HCT116 (cell line): ENCODE data around the gene MGAT4A. TPM values are rescaled to one million over a fixed set of nuclear protein-coding genes. Genes with fewer than 3 reads are reported as not detected.

Experiments used
- ATAC-seq: fragments of 200-7000 bp; cut with Tn5 transposase; 2 replicates; pipeline ENCODE4 v1.9.1; 2020; ENCODE audit warnings: mild to moderate bottlenecking, moderate library complexity
- BruUV-seq: library from RNA; stranded (reverse); fragments of 400-500 nt; replicated peaks from 2 replicates; lab custom pipeline; 2021; lab: Mats Ljungman, UMichigan
- CTCF ChIA-PET: fragments of 300-600 bp; sonication (Branson Sonifier 250); formaldehyde crosslinking; loops from one replicate; lab custom pipeline; 2021; ENCODE audit warnings: antibody characterized with exemption; lab: Charles Lee
- POLR2A ChIA-PET: fragments of 300-600, 350-600 bp; sonication (Branson Sonifier 250); formaldehyde crosslinking; loops from one replicate; lab custom pipeline; 2021; ENCODE audit warnings: antibody characterized with exemption; lab: Charles Lee
- RAD21 ChIA-PET, 2 experiments: fragments of 300-600 bp; sonication (Branson Sonifier 250); formaldehyde crosslinking; loops; one replicate each; lab custom pipeline; 2023; ENCODE audit warnings: low total read pairs in 2 of 2; ENCODE audit not compliant: uncharacterized antibody in 2 of 2, unreplicated experiment in 2 of 2, low non-redundant PET in 1 of 2; lab: Charles Lee
- DNase-seq: peaks from one replicate; pipeline ENCODE4 v3.0.0-alpha.2; 2010; ENCODE audit warnings: low read depth, low spot score
- H2AFZ ChIP-seq: fragments of 200-600 bp; shearing (Covaris generic), sonication (generic); 2 replicates; pipeline ENCODE4 v1.6.1; 2017; ENCODE audit warnings: low read depth, mixed run types, mixed read lengths, antibody characterized with exemption, low read length; ENCODE audit not compliant: poor library complexity, severe bottlenecking
- H3K27ac ChIP-seq: 2 replicates; pipeline ENCODE4 v1.5.1; 2012; ENCODE audit warnings: low read depth, low read length
- H3K27me3 ChIP-seq: fragments of 200-600 bp; sonication (generic); 2 replicates; pipeline ENCODE4 v1.6.1; 2016; ENCODE audit warnings: mixed run types, low read length, mixed read lengths; ENCODE audit not compliant: insufficient read depth
- H3K36me3 ChIP-seq, 2 experiments: fragments of 200-500 bp in 1 of 2; fragments of 200-600 bp in 1 of 2; sonication (Bioruptor generic) in 1 of 2; sonication (generic) in 1 of 2; 2 replicates each; pipeline versions ENCODE4 v1.5.1 to v1.6.1; 2014 to 2016; ENCODE audit warnings: low read length in 2 of 2, inconsistent platforms in 1 of 2, mixed read lengths in 1 of 2, mixed run types in 1 of 2; ENCODE audit not compliant: insufficient read depth in 2 of 2, control insufficient read depth in 1 of 2
- H3K4me1 ChIP-seq, 2 experiments: fragments of 200-600 bp in 1 of 2; sonication (generic) in 1 of 2; 2 replicates each; pipeline versions ENCODE4 v1.5.1 to v1.6.1; 2012 to 2017; ENCODE audit warnings: low read length in 2 of 2, inconsistent platforms in 1 of 2, mild to moderate bottlenecking in 1 of 2, mixed read lengths in 1 of 2, mixed run types in 1 of 2, moderate library complexity in 1 of 2; ENCODE audit not compliant: insufficient read depth in 2 of 2, control insufficient read depth in 1 of 2
- H3K4me2 ChIP-seq: fragments of 200-600 bp; sonication (generic); 2 replicates; pipeline ENCODE4 v1.6.1; 2017; ENCODE audit warnings: mixed run types, low read length, mixed read lengths
- H3K4me3 ChIP-seq, 2 experiments: fragments of 200-600 bp in 1 of 2; sonication (generic) in 1 of 2; replicated peaks in 1 of 2; 2 replicates each; pipeline ENCODE4 v1.5.1; 2011 to 2016; ENCODE audit warnings: low read length in 2 of 2, control low read depth in 1 of 2, low read depth in 1 of 2, mild to moderate bottlenecking in 1 of 2, mixed read lengths in 1 of 2, mixed run types in 1 of 2
- H3K79me2 ChIP-seq: fragments of 200-600 bp; sonication (generic); 2 replicates; pipeline ENCODE4 v1.6.1; 2017; ENCODE audit warnings: mild to moderate bottlenecking, mixed run types, low read length, moderate library complexity, mixed read lengths; ENCODE audit not compliant: insufficient read depth
- H3K9ac ChIP-seq: fragments of 200-600 bp; sonication (generic); 2 replicates; pipeline ENCODE4 v1.6.1; 2016; ENCODE audit warnings: low read length, mixed read lengths
- H3K9me2 ChIP-seq: fragments of 200-600 bp; sonication (generic), shearing (Covaris generic); 2 replicates; pipeline ENCODE4 v1.6.1; 2017; ENCODE audit warnings: mixed run types, mild to moderate bottlenecking, moderate library complexity; ENCODE audit not compliant: insufficient read depth
- H3K9me3 ChIP-seq, 2 experiments: fragments of 200-500 bp in 1 of 2; fragments of 200-600 bp in 1 of 2; sonication (Bioruptor generic) in 1 of 2; sonication (generic) in 1 of 2; 2 replicates each; pipeline ENCODE4 v1.6.1; 2014 to 2017; ENCODE audit warnings: low read length in 2 of 2, mixed read lengths in 2 of 2, inconsistent platforms in 1 of 2, low read depth in 1 of 2, mild to moderate bottlenecking in 1 of 2, mixed run types in 1 of 2, moderate library complexity in 1 of 2; ENCODE audit not compliant: control insufficient read depth in 1 of 2, insufficient read depth in 1 of 2
- H4K20me1 ChIP-seq: fragments of 200-600 bp; sonication (generic), shearing (Covaris generic); 2 replicates; pipeline ENCODE4 v1.6.1; 2017; ENCODE audit warnings: mixed run types, mild to moderate bottlenecking, moderate library complexity; ENCODE audit not compliant: insufficient read depth
- ATF3 ChIP-seq: IDR thresholded peaks from 2 replicates; pipeline ENCODE4 v1.6.1; 2012
- CTCF ChIP-seq, 3 experiments: fragments of 200-600 bp in 1 of 3; sonication (generic) in 1 of 3; IDR thresholded peaks in 2 of 3; conservative IDR thresholded peaks in 1 of 3; 2 replicates each; pipeline ENCODE4 v1.5.1; 2012 to 2017; ENCODE audit warnings: low read depth in 2 of 3, low read length in 2 of 3, antibody characterized with exemption in 1 of 3, borderline replicate concordance in 1 of 3, control low read depth in 1 of 3, mild to moderate bottlenecking in 1 of 3, mixed read lengths in 1 of 3, mixed run types in 1 of 3, moderate library complexity in 1 of 3; ENCODE audit not compliant: insufficient read depth in 1 of 3
- ELF1 ChIP-seq: IDR thresholded peaks from 2 replicates; pipeline ENCODE4 v1.6.1; 2012; ENCODE audit warnings: low read depth, borderline replicate concordance
- FOSL1 ChIP-seq: IDR thresholded peaks from 2 replicates; pipeline ENCODE4 v1.6.1; 2012; ENCODE audit warnings: low read depth
- POLR2A ChIP-seq: IDR thresholded peaks from 2 replicates; pipeline ENCODE4 v1.7.0; 2011; ENCODE audit warnings: borderline replicate concordance; ENCODE audit not compliant: insufficient read depth, insufficient read length; ENCODE audit errors: extremely low read depth
- SIN3A ChIP-seq: IDR thresholded peaks from 2 replicates; pipeline ENCODE4 v1.6.1; 2012; ENCODE audit warnings: low read depth
- intact Hi-C: fragments of 100-400 bp; cut with micrococcal nuclease; formaldehyde crosslinking; loops from 2 replicates; pipeline ENCODE4 v1.10.0; 2022
- total RNA-seq: library from RNA; stranded (reverse); gene quantifications from one replicate; pipeline ENCODE4 v1.2.1, GENCODE V29; 2021; ENCODE audit not compliant: unreplicated experiment

Gene MGAT4A
- total RNA-seq, 1 experiment from 2014 or later = 10.2 TPM

- Histone ChIP-seq H3K9ac (no peak overlapping the region), H3K36me3 (no peaks in the 10 kb centered on the region), H3K4me3 (no peak overlapping the region), H3K27me3 (no peaks in the 10 kb centered on the region), H3K9me3 (no peaks in the 10 kb centered on the region), H3K27ac (no peak overlapping the region), H3K4me1 (peaks cover 0 to 17% of the 10 kb centered on the region in 2 experiments; a peak in 2 of 4 replicates), H2AFZ (no peak overlapping the region), H4K20me1 (no peaks in the 10 kb centered on the region), H3K9me2 (no peaks in the 10 kb centered on the region), H3K4me2 (no peak overlapping the region), H3K79me2 (no peaks in the 10 kb centered on the region)
- POLR2A ChIA-PET = no interaction called here
- intact Hi-C loops = no loop called here
- DNase-seq (no peak), ATAC-seq (no peak)
- BruUV-seq = no TSS peak
- TF ChIP-seq FOSL1 = no peak
- RAD21 ChIA-PET = no interaction called here
- CTCF ChIA-PET = no interaction called here
Observed at GRCh38 chr2:98761909-98762308, 31.0 kb upstream of the MGAT4A start.

- TF ChIP-seq CTCF (IDR thresholded peaks at IDR 0.05 in 2 of 3, conservative IDR thresholded peaks at IDR 0.05 in 1 of 3; ENCODE audit: borderline replicate concordance in 1 of 3, insufficient read depth in 1 of 3, low read depth in 2 of 3, low read length in 2 of 3) = no peak
- no peak for TF ChIP-seq SIN3A
- no peak for TF ChIP-seq ELF1
- TF ChIP-seq ATF3 = no peak
- TF ChIP-seq POLR2A = no peak
- TF ChIP-seq, all 23 proteins: peak for 0
- H3K4me1 ChIP-seq = peaks cover 0 to 11% of the 10 kb centered on the region in 2 experiments; a peak in 2 of 4 replicates
- H3K27ac ChIP-seq = no peak overlapping the region
- DNase-seq = no peak
- no peak overlapping the region for H2AFZ ChIP-seq
- H3K9me2 ChIP-seq = no peaks in the 10 kb centered on the region
- CTCF ChIA-PET = no interaction called here
- intact Hi-C loops = no loop called here
- no peaks in the 10 kb centered on the region for H3K36me3 ChIP-seq
- RAD21 ChIA-PET = no interaction called here
- no peaks in the 10 kb centered on the region for H4K20me1 ChIP-seq
- no peaks in the 10 kb centered on the region for H3K79me2 ChIP-seq
- POLR2A ChIA-PET = no interaction called here
- H3K9ac ChIP-seq = no peak overlapping the region
- no peak for ATAC-seq
- H3K4me3 ChIP-seq = no peak overlapping the region
- H3K4me2 ChIP-seq = no peak overlapping the region
- no peaks in the 10 kb centered on the region for H3K27me3 ChIP-seq
- BruUV-seq = no TSS peak
- no peaks in the 10 kb centered on the region for H3K9me3 ChIP-seq
Observed at GRCh38 chr2:98761267-98761781, 30.4 kb upstream of the MGAT4A start.
